ENCODE data around the gene MTERF1.
"Not testable (repeated sequence)": the region's sequence is repeated elsewhere in the genome, so short reads cannot be mapped to it uniquely, and the experiment has no call there.

MTERF1 gene

GRCh38 chr7:91887336-91888213 is 7.1 kb upstream of the MTERF1 start:
- not testable (repeated sequence) for DNase-seq (ENCODE audit: low read depth in 2 of 2)

GRCh38 chr7:91883676-91884362 is 3.3 kb upstream of the MTERF1 start:
- DNase-seq (ENCODE audit: low read depth in 2 of 2) = no peak

- no peak for DNase-seq (ENCODE audit: low read depth in 2 of 2)
Measured at GRCh38 chr7:91880016-91880412, 488 bp downstream of the MTERF1 start.

- DNase-seq (ENCODE audit: low read depth in 2 of 2) = no peak
Measured at GRCh38 chr7:91876391-91877133, 3.9 kb downstream of the MTERF1 start.

- no peak for DNase-seq (ENCODE audit: low read depth in 2 of 2)
Measured at GRCh38 chr7:91875851-91876250, 4.7 kb downstream of the MTERF1 start.

GRCh38 chr7:91872928-91873327 is 7.6 kb downstream of the MTERF1 start:
- no peak for DNase-seq (ENCODE audit: low read depth in 2 of 2)

GRCh38 chr7:91872069-91872468 is 8.4 kb downstream of the MTERF1 start:
- DNase-seq (ENCODE audit: low read depth in 2 of 2) = no peak

- DNase-seq (ENCODE audit: low read depth in 2 of 2) = no peak
Measured at GRCh38 chr7:91869661-91870060, 10.8 kb downstream of the MTERF1 start.

- no peak for DNase-seq (ENCODE audit: low read depth in 2 of 2)
Measured at GRCh38 chr7:91866599-91867148, 13.8 kb downstream of the MTERF1 start.

GRCh38 chr7:91865511-91865910 is 15.0 kb downstream of the MTERF1 start:
- DNase-seq (ENCODE audit: low read depth in 2 of 2) = no peak

GRCh38 chr7:91864604-91865003 is 15.9 kb downstream of the MTERF1 start:
- not testable (repeated sequence) for DNase-seq (ENCODE audit: low read depth in 2 of 2)

GRCh38 chr7:91864070-91864469 is 16.4 kb downstream of the MTERF1 start:
- no peak for DNase-seq (ENCODE audit: low read depth in 2 of 2)

- no peak for DNase-seq (ENCODE audit: low read depth in 2 of 2)
Measured at GRCh38 chr7:91852263-91852741, 28.2 kb downstream of the MTERF1 start.

GRCh38 chr7:91850455-91850854 is 30.0 kb downstream of the MTERF1 start:
- DNase-seq (ENCODE audit: low read depth in 2 of 2) = peak in 1 of 2 experiments; percentile 2

GRCh38 chr7:91847876-91848588 is 32.5 kb downstream of the MTERF1 start:
- no peak for DNase-seq (ENCODE audit: low read depth in 2 of 2)

GRCh38 chr7:91847231-91847630 is 33.3 kb downstream of the MTERF1 start:
- no peak for DNase-seq (ENCODE audit: low read depth in 2 of 2)

- DNase-seq (ENCODE audit: low read depth in 2 of 2) = peak in 1 of 2 experiments; percentile 4
Measured at GRCh38 chr7:91846436-91846835, 34.1 kb downstream of the MTERF1 start.

- no peak for DNase-seq (ENCODE audit: low read depth in 2 of 2)
Measured at GRCh38 chr7:91843831-91844230, 36.7 kb downstream of the MTERF1 start.

- no peak for DNase-seq (ENCODE audit: low read depth in 2 of 2)
Measured at GRCh38 chr7:91838439-91838838, 42.1 kb downstream of the MTERF1 start.

GRCh38 chr7:91837397-91838070 is 43.0 kb downstream of the MTERF1 start:
- DNase-seq (ENCODE audit: low read depth in 2 of 2) = no peak

Measured in fibroblast of skin of left quadriceps (primary cell).